HEK293 (cell line): ENCODE data around the gene ZNF83.

Source experiments
- CTCF ChIP-seq: fragments of 450-650 bp; formaldehyde crosslinking; IDR thresholded peaks from 2 replicates; pipeline ENCODE4 v1.5.1; 2016; ENCODE audit warnings: missing biosample characterization, missing genetic modification characterization
- MYNN ChIP-seq: fragments of 450-650 bp; formaldehyde crosslinking; IDR thresholded peaks from 2 replicates; pipeline ENCODE4 v1.5.1; 2016; ENCODE audit warnings: missing biosample characterization, missing genetic modification characterization, borderline replicate concordance
- ZBTB10 ChIP-seq: fragments of 450-650 bp; formaldehyde crosslinking; IDR thresholded peaks from 2 replicates; pipeline ENCODE4 v1.5.1; 2016; ENCODE audit warnings: missing biosample characterization, missing genetic modification characterization
- ZBTB26 ChIP-seq: fragments of 450-650 bp; formaldehyde crosslinking; optimal IDR thresholded peaks from 2 replicates; pipeline ENCODE3; 2016; ENCODE audit warnings: missing biosample characterization, mild to moderate bottlenecking, missing genetic modification characterization
- ZNF580 ChIP-seq: fragments of 450-650 bp; formaldehyde crosslinking; IDR thresholded peaks from 2 replicates; pipeline ENCODE4 v1.5.1; 2016; ENCODE audit warnings: missing biosample characterization, missing genetic modification characterization

- TF ChIP-seq ZBTB10 (tag by site-specific recombination) = no peak
- no peak for TF ChIP-seq CTCF (tag by site-specific recombination)
- no peak for TF ChIP-seq ZBTB26
- TF ChIP-seq MYNN = no peak
- TF ChIP-seq ZNF580 (tag by site-specific recombination) = no peak
Measured at GRCh38 chr19:52669586-52669985, 31.4 kb upstream of the ZNF83 start.
